GM19438 (cell line): Measurements from ENCODE around the gene INPP4B.
"Not testable (repeated sequence)": the region's sequence is repeated elsewhere in the genome, so short reads cannot be mapped to it uniquely, and the experiment has no call there.

Source experiments
- ATAC-seq: cut with Tn5 transposase; IDR thresholded peaks from one replicate; pipeline ENCODE4 v1.9.1; 2021; ENCODE audit warnings: low read depth; ENCODE audit not compliant: unreplicated experiment

Gene INPP4B

DNA sequence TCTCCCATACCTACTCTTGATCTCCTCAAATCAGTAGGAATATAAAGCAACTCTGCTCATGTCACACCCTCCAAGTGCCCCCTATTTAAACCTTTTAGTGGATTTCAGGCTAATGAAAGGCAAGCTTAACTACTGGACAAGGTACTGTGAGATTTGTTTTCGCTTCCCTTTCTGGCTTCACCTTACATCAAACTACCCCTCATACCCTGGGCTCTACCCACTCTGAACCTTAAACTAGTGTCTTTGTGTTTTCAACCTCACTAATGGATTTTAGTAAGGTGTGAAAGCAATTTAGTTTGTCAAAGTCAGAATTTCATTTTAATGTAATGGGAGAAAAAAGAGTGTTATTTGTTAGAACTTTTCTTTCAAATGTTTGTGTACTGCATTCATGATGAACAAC is 291.7 kb downstream of the INPP4B start:
- ATAC-seq, result no peak

DNA sequence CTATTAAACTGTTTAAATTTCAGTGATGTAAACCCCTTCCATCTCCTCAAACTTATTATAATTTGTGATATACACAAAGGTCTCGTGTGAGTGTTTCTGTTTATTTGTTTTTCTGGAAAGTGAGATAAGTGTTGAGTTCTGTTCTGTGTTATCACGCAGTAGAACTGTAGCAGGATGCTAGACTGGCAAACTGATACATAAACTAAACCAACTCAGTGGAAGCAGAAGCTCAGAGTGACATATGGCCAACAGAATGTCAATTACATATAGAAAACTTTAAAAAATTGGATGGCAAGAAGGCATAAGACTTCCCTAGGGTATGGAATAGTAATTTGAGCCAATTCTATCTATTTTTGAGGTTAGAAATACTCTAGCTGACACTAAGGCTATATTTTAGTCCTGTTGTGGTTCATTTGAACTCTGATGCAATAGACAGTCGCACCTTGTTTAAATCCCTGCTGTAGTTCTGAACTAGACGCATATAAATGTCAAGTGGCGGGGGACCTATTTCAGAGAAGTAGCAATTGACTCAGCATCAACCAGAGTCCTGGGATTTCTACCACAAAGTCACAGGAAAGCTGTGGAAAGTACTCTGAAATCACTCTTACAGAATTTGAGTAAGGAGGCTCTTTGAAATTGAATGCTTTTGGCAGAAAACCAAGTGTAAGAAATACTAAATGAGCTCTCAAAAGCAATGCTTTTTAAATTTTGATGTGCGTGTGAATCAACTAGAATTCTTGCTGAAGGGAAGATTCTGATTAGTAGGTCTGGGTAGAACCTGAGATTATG is 294.4 kb downstream of the INPP4B start:
- ATAC-seq, result no peak

DNA sequence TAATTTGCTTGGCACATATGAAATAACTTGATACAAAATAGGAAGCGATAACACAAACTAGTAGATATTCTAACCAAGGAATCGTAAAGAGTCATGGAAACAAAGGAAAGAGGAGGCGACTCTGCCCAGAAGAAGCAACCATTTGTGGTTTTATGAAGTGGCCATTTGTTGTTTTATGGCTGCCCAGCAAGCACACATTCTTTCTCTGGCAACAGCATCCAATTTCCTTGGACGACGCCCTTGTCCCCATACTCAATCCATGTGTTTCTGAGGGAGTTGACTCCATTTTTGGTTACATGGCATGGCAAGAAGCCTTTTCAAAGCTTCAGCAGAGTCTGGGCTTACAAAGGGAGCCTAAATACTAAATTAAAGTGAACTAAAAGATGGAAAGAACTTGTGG is 295.1 kb downstream of the INPP4B start:
- ATAC-seq, result no peak

DNA sequence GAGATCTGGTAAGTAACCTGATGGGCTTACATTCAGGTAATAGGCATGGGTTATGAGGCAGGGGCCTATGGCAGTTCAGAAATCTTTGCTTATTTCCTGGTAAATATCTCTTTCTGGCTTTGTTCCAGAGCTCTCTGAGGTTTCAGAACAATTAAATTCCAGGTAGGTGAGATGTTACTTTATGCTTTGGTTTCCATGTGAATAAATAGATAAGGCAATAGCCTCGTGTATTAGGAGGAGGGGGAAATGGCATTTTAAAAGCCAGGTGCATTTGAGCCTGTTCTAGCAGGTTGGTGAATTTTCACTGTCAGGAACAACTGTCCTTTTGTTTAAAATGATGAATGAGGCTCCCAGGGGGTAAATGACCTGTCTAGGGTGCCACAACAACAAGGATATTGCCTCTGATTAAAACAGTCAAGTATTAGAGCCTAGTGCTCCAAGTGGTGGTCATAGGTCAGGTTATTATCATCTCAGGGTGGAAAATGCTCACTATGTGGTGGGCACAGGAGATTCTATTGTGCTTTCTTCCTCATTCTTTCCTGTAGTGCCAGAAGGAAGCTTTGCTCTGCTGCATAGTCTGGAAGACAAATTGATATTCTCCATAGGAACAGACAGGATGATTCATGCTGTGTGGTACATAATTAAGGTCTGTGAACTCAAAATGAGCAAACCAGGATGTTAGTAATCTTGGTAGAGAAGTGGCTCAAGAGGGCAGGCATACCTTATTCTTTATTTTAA is 296.2 kb downstream of the INPP4B start:
- no peak for ATAC-seq

DNA sequence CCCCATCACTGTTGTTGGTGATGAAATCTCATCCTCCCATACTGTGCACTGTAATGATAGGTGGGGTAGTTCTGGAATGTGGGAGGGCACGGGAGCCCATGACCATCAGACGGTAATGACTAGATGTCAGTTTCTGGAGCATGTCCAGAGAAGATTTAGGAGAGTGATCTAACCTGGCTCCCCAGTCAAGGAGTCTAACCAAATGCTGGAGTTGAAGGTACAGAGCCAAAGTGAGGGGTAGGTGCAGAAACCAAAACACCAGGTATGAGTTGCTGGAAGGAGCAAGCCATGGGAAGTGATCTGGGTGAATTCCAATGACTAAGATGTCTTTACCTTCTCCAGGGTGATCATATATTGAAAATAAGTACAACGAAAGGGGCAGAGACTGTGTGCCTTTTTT is 296.9 kb downstream of the INPP4B start:
- ATAC-seq, result no peak

DNA sequence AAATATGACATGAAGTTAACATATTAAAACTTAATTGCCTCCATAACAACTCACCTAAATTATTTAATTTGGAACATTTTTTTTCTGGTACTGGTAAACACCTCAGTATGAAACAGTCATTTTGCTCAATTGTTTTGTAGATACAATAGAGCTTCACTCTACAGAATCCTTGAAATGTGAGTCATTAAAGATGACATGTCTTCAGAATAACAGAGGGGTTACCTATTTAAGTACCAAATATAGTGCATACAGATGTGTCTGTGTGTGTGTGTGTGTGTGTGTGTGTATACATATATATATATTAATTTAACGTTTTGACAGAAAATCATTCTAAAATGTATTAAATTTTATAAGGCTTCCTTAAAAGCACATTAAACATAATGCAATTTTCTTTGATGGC is 297.6 kb downstream of the INPP4B start:
- no peak for ATAC-seq

DNA sequence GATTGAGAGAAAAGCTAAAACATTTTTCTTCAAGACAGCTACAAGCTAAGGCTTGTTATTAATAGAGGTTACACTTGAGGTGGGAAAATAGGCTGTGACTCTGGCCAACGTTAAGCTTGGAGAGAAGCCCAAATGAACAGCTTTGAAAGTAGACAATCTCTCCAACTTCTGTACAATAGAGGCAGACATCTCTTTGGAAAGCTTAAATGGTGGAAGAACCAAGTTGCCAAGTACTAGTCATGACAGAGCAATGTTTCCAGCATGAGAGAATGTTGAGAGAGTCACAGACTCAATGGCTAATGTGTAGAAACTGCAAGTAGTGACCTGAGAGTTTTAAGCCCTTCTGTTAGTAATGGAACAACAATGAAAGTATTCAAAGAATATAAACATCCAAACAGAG is 298.1 kb downstream of the INPP4B start:
- no peak for ATAC-seq

DNA sequence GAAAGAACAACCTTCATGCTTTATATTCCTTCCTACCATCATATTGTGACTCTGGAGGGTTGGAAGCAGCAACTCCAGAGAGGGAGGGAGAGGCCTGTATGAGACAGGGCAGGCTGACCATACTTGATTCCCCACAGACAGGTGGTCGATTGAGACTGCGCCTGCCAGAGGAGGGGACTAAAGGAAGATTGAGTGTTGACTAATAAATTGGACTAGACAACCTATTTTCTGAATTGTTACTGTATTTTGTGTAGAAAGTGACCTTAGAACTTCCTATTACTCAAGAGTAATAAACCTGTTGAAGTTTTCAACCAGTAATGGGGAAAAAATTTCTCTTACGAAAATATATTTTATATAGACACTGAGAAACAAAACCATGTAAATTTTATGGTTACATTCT is 301.5 kb downstream of the INPP4B start:
- ATAC-seq, result no peak

DNA sequence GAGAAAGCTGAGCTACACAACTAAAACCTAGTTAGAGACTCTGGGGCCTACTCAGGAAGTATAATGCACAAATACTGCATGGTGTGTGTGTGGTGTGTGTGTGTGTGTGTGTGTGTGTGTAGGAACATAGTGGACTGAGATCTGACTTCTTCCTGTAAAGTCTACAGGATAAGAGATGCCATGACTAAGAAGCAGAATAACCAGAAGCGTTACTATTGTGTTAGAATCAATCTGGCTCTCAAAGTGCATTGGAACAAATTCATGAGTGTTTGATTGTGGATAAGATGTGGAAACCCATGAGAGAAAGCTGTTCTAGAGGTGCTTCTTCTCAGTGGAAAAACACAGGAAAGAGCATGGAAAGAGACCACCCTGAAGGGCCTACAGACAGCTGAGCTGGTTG is 302.1 kb downstream of the INPP4B start:
- ATAC-seq, result no peak

DNA sequence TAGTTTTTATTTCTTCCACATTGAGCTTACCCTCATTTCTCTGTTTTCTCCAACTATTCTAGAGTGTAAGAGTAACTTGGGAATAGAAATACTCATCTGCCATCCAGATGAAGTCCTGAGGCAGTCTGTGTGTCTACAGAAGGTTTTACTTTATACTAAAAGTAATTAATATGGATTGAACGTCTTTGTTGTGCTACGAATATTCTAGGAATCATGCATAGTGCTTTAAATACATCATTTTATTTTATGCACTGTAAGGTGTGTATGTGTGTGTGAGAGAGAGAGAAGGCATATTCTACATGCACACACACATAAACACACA is 305.7 kb downstream of the INPP4B start:
- no peak for ATAC-seq

DNA sequence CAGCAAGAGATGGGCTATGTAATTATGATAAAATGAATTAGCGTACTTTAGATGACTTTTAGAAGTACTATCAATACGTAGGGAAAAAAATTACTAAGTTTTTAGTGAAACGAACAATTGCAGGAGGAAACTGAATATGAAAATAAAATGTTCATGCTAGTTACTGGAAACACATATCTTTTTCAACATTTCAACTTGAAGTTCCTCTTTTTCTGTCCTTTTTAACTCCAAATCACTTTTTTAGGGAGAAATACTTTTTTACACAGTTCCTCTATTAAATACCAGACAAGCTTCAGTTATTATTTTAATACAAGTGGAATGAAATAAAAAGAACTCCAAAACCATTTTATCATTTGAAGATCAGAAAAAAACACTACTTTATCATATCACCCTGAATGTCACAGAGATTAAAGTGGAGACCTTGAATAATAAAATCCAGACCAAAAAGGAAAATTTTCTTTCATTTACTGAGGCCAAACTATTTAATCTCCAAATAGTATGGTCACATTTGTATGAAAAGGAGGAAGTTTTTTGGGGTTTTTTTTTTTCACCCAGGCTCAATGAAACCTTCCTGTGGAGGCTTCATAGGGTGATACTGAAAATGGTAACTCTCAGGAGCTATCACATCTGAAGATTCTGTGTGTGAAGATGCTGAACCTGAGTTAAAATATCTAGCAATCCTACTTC is 306.2 kb downstream of the INPP4B start:
- ATAC-seq, result no peak

DNA sequence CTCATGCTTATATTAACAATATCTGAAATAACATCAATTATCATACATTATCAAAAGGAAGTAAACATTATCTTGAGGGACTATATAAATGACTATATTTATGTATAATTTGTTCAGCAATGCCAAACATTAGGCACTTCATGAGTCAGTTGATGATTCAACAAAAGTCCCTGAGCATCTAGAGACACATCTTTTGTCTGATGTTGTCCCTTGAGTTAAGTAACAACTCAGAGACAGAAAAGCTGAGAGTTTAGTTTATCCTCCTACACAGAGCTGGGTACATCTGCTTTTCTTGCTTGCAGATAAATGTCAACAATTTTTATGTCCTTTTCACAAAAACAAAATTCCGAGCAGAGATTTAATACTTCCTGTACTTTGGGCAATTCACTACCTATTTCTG is 311.1 kb downstream of the INPP4B start:
- ATAC-seq, result no peak

DNA sequence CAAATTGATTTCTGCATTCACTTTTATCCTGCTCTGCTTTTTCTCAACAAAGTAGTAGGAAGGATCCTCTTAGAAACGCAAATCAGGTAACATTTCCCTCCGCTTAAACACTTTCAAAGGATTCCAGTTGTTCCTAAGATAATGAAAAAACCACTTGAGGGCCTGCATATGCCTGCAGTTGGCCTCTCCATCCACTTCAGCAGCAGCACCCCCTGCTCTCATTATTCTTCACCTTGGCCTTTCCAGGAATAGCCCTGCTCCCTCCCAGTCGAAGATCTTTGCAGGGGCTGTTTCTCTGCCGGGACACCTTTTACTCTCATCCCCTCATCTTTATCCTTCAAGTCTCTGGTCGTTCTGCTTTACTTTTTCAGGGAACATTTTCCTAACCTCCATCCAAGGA is 314.0 kb downstream of the INPP4B start:
- ATAC-seq, result no peak

DNA sequence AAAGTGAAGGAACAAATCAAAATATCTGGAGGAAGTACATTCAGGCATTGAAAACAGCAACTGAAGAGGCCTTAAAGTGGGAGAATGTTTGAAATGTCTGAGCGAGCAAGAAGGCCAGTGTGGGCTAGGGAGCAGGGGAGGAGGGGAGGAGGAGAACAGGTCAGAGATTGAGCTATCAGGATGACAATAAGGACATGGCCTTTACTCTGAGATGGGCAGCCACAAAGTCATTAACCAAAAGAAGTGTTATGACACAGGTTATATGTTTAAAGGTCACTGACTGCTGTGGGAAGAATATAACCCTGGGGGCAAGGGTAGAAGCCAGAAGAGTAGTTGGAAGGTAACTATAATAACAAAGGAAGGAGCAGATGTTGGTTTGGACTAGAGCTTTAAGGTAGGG is 315.4 kb downstream of the INPP4B start:
- ATAC-seq, result no peak

DNA sequence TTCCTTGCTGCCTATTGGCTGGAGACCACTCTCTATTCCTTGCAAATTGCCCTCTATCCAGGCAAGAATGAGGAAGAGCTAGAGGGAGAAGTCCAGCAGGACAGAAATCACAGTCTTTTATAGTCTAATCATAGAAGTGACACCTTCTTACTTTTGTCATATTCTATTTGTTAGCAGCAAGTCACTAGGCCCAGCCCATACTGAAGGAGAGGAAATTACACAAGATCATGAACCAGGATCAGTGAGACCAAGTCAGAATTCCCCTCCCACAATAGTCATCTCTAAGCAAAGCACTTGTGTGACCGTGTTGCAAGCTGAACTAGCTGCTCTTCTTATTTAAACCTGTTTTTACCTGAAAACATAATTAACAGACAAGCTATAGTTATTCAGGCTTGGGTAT is 317.7 kb downstream of the INPP4B start:
- ATAC-seq, result no peak

DNA sequence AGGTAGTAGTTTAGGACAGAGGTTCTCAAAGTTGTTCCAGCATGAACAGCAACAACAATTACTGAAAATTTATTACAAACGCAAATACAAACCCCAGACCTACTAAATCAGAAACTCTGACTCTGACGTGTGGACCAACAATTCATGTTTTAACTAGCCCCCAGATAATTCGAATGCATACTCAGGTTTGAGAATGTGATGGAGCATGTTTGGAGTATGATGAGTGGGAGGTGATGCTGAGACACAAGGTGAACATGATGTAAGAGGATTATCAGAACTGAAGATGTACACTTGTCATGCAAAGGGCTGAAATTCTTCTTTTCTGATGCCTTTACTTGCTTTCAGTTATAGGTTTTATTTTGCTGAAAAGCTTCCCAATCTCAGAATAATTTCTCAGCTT is 323.0 kb downstream of the INPP4B start:
- ATAC-seq, result no peak

DNA sequence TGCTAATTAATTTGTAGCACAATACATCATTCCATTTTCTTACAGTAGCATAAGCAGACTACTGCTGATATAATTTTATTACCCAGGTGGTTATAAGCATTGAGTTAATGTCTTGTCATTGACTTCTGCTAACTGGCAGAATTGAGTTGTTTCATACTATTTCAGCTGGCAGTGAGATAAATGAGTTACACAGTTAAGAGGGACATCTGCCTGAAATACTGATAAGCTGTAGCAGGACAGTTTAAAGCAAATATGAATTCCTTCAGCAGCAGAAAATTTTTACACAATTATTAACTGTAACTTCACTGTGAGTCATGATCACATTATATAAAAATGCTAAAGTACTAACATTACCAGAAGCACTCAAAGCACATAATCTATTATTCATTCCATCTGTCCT is 326.8 kb downstream of the INPP4B start:
- ATAC-seq, result no peak

DNA sequence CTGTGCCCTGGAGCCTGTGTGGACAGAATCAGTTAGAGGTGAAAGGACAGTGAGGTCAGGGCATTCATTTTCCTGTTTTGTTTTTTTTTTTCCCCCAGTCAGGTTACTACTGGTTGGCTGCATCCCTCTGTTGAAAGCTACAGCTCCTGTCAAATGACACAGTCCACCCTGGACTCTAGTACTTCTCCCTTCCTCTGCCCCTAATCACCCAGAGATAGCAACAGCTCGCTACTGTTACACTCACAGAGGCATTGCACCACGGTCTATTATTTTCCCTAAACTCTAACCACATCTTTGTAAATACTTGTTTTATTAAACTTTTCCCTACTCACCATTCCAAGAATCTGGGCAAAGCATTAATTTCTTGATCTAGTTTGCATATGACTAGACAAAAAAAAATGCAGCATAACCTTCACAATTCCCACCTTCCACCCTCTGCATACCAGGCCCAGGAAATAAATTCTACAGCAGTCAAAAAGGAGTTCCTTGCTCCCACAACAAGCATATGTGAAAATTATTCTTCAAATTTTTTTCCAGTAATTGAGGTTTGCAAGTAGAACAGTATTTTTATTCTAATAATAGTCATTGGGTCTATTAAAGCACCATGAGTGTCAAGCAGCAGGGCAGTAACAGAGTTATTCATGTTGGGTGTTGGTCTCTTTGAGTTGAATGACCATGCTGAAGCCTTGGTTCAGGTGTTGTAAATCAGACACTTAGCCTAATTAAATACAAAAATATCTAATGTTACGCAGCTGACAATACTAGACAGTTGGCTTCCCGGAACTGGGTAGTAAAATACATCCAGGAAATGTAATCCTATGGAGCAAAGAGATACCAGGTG is 329.2 kb downstream of the INPP4B start:
- ATAC-seq, result no peak

DNA sequence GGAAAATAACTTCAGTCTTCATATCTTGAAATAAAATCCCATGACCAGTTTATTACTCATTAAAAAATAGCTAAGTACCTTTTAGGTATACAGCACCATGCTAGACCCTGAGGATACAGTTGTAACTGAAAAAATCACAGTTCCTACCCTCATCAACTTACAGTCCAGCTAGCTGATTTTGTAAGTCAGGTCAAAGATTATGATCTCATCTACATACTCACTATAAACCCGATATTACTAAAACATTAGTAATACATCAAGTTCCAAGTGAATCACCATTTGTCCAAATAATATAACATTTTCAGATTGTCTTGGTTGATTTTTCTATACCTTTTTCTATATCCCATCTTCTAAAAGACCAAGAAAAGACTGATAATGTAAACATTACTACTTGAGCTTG is 333.9 kb downstream of the INPP4B start:
- no peak for ATAC-seq

DNA sequence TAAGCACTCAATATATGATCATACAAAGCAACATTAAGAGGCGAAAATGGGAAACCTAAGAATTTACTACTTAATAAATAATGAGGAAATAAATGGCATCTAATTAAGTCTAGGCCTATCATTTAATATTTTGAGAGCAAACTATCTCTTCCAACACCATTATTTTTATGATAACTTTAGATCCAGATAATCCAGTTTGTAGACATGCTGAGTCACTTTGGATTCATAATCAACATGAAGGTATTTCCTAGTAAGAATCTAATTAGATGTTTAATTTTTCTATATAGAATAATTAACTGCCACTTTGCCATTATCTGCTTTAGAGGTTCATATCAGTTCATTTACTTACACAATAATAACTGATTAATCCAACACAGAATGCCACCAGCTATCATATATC is 336.2 kb downstream of the INPP4B start:
- ATAC-seq, result no peak

DNA sequence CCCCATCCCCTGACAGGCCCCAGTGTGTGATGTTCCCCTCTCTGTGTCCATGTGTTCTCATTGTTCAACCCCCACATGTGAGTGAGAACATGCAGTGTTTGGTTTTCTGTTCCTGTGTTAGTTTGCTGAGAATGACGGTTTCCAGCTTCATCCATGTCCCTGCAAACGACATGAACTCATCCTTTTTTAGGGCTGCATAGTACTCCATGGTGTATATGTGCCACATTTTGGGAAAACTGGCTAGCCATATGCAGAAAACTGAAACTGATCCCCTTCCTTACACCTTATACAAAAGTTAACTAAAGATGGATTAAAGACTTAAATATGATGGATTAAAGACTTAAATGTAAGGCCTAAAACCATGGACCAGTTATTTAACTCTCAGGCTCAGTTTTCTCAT is 336.7 kb downstream of the INPP4B start:
- not testable (repeated sequence) for ATAC-seq
